Liver (tissue), 3 donors: Measurements from ENCODE around the gene RAPGEF1.
A peak's percentile ranks its signal among the peaks of the same experiment; 100 is the strongest.

Source experiments
- RAD21 ChIP-seq, 2 donors: IDR thresholded peaks; 2 replicates each; pipeline ENCODE4 v1.6.1; 2016; ENCODE audit warnings: antibody characterized with exemption in 2 of 2, mild to moderate bottlenecking in 2 of 2
- TF ChIP-seq, protein P1 (sequence below): fragments of 150-350 bp; IDR thresholded peaks from 2 replicates; pipeline ENCODE4 v1.5.1; 2017; ENCODE audit warnings: improper control_type of control experiment, low read depth, low read length; ENCODE audit not compliant: missing input control
- TF ChIP-seq, protein P2 (sequence below): IDR thresholded peaks from 2 replicates; pipeline ENCODE4 v1.6.1; 2016; ENCODE audit warnings: antibody characterized with exemption, mild to moderate bottlenecking
- TF ChIP-seq, protein P3 (sequence below): IDR thresholded peaks from 2 replicates; pipeline ENCODE4 v1.6.1; 2016; ENCODE audit warnings: antibody characterized with exemption
- TF ChIP-seq, protein P4 (sequence below): IDR thresholded peaks from 2 replicates; pipeline ENCODE4 v1.6.1; 2016; ENCODE audit warnings: antibody characterized with exemption
- donor health status: healthy.
- donor health status: healthy.

DNA sequence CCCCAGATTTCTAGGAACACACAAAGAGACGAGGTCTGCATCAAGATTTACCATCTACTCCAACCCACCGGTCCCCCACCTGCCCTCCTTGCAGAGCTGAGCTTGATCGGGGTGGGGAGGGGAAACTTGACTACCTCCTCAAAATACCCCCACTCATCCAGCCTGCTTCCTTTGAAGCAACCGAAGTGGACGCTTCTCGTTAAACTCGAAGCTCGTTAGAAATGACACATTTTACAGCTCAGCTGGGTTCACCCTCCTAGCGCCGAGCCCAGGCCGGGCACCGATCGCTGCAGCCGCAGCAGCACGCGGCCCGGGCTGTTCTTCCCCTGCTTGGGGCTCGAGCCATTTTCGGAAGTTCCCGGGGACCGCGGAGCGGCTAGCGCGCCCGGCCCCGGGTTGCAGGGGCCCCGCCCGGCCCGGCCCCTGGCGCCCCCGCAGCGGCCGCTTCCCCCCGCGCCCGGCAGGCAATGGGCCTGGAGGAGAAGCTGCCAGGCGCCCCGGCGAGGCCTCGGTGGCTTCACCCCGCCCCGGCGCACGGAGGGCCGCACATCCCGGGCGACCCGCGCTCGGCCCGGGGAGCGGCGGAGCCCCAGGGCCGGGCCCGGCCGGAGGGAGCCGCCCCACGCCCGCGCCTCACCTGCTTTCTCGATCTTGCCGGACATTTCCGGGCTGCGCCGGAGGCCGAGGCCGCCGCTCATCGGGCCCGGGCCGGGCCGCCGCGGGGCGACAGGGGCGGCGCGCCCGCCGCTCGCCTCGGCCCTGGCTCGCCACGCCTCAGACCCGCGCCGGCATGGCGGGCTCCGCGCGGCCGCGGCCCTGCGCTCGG, 530 bp downstream of the RAPGEF1 start:
- TF ChIP-seq, protein P1, sequence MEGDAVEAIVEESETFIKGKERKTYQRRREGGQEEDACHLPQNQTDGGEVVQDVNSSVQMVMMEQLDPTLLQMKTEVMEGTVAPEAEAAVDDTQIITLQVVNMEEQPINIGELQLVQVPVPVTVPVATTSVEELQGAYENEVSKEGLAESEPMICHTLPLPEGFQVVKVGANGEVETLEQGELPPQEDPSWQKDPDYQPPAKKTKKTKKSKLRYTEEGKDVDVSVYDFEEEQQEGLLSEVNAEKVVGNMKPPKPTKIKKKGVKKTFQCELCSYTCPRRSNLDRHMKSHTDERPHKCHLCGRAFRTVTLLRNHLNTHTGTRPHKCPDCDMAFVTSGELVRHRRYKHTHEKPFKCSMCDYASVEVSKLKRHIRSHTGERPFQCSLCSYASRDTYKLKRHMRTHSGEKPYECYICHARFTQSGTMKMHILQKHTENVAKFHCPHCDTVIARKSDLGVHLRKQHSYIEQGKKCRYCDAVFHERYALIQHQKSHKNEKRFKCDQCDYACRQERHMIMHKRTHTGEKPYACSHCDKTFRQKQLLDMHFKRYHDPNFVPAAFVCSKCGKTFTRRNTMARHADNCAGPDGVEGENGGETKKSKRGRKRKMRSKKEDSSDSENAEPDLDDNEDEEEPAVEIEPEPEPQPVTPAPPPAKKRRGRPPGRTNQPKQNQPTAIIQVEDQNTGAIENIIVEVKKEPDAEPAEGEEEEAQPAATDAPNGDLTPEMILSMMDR, result peak; percentile 8
- TF ChIP-seq, protein P2, sequence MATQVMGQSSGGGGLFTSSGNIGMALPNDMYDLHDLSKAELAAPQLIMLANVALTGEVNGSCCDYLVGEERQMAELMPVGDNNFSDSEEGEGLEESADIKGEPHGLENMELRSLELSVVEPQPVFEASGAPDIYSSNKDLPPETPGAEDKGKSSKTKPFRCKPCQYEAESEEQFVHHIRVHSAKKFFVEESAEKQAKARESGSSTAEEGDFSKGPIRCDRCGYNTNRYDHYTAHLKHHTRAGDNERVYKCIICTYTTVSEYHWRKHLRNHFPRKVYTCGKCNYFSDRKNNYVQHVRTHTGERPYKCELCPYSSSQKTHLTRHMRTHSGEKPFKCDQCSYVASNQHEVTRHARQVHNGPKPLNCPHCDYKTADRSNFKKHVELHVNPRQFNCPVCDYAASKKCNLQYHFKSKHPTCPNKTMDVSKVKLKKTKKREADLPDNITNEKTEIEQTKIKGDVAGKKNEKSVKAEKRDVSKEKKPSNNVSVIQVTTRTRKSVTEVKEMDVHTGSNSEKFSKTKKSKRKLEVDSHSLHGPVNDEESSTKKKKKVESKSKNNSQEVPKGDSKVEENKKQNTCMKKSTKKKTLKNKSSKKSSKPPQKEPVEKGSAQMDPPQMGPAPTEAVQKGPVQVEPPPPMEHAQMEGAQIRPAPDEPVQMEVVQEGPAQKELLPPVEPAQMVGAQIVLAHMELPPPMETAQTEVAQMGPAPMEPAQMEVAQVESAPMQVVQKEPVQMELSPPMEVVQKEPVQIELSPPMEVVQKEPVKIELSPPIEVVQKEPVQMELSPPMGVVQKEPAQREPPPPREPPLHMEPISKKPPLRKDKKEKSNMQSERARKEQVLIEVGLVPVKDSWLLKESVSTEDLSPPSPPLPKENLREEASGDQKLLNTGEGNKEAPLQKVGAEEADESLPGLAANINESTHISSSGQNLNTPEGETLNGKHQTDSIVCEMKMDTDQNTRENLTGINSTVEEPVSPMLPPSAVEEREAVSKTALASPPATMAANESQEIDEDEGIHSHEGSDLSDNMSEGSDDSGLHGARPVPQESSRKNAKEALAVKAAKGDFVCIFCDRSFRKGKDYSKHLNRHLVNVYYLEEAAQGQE, result no peak
- TF ChIP-seq RAD21 (IDR thresholded peaks at IDR 0.05), result peak in 1 of 2 donors; percentile 3
- TF ChIP-seq, protein P3, sequence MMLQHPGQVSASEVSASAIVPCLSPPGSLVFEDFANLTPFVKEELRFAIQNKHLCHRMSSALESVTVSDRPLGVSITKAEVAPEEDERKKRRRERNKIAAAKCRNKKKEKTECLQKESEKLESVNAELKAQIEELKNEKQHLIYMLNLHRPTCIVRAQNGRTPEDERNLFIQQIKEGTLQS, result no peak
- TF ChIP-seq, protein P4, sequence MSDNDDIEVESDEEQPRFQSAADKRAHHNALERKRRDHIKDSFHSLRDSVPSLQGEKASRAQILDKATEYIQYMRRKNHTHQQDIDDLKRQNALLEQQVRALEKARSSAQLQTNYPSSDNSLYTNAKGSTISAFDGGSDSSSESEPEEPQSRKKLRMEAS, result no peak
